T47D (cell line): ENCODE data around the gene ARG1.

Source experiments
- DNase-seq, 2 experiments: peaks; one replicate each; pipeline versions ENCODE4 v3.0.0 to v3.0.0-alpha.2; 2011 to 2012; ENCODE audit warnings: low read depth in 1 of 2, low spot score in 1 of 2
- JUND ChIP-seq: IDR thresholded peaks from 2 replicates; pipeline ENCODE4 v1.6.1; 2012; ENCODE audit warnings: low read depth
- in situ Hi-C: cut with HindIII; loops from 2 replicates; pipeline ENCODE4 v1.10.0; 2016; ENCODE audit warnings: low sequenced_read_pairs, low pct_unique_long_range_greater_than_20kb

Gene ARG1

GRCh38 chr6:131555992-131556391 is 17.0 kb upstream of the ARG1 start:
- in situ Hi-C loops, result no loop called here
- no peak for DNase-seq
- no peak for TF ChIP-seq JUND

- no peak for DNase-seq
- in situ Hi-C loops, result no loop called here
These were observed 14.1 kb upstream of the ARG1 start for GRCh38 chr6:131558922-131559321.

GRCh38 chr6:131561925-131562707 is 10.9 kb upstream of the ARG1 start:
- DNase-seq, result no peak
- in situ Hi-C loops, result no loop called here
- TF ChIP-seq JUND, result no peak

More at GRCh38 chr6:131558922-131559321, 14.1 kb upstream of the ARG1 start:
- TF ChIP-seq JUND, result no peak

DNA sequence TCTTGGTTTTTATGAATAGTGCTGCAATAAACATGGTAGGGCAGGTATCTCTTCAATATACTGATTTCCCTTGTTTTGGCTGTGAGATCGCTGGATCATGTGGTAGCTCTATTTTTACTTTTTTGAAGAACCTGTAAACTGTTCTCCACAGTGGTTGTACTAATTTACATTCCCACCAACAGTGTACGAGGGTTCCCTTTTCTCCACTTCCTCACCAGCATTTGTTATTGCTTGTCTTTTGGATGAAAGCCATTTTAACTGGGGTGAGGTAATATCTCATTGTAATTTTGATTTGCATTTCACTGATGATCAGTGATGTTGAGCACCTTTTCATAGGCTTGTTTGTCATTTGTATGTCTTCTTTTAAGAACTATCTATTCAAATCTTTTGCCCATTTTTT is 8.0 kb upstream of the ARG1 start:
- TF ChIP-seq JUND, result no peak
- no peak for DNase-seq
- in situ Hi-C loops, result no loop called here

DNA sequence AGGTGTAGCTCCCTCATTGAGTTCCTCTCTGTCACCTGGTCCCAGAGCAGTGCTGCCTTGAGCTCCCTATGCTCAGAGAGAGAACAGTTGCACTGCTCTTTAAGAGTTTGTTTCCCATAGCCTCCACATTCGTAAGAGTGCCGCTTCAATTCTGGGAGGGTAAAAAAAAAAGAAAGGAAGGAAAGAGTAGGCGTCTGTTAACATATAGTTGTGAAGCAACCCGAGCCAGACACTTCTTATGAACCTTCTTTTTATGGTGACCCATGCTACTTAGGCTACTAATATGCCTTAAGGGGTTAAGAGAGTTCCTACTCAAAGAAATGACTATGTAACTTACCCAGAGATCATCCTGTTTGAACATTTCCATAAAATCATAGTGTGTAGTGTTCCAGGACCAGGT is 4.3 kb upstream of the ARG1 start:
- no peak for DNase-seq
- TF ChIP-seq JUND, result no peak
- in situ Hi-C loops, result no loop called here

DNA sequence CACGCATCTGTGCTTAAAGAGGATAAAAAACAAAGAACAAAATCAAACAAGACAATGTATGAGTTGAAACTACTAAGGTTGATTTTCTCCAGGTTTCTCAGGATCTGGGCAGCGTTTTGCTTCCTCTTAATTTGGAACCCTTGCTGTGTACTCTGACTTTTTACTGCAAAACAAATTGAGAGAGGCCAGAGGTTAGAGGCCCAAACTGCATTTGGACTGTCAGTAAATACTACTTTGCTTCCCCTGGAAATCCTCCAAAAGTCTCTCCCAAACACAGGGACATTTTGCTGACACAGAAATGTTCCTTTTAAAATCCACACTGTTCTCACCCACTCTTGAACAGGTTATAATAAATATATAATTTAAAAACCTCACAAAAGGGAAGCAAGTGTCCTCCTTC is 1.1 kb downstream of the ARG1 start:
- DNase-seq, result no peak
- in situ Hi-C loops, result no loop called here
- no peak for TF ChIP-seq JUND

DNA sequence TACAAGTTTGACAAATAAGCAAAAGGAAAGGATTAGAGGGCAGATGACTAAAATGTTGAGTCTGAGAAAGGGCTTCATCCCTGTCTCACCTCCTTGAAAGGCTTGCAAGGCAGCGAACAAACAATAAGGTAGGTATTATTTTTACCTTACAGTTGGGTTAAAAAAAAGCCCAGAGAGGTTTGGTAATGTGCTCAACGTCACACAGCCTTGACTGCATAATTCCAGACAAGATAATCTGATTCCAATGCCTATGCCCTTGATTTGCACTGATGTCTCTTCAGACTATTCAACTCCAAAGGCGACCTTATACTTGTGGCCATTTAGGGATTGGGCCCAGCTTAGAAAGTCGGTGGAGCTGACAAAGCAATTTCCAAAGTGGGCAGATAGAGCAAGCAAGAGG is 1.7 kb downstream of the ARG1 start:
- in situ Hi-C loops, result no loop called here
- DNase-seq, result no peak
- TF ChIP-seq JUND, result no peak

GRCh38 chr6:131575834-131576478 is 2.9 kb downstream of the ARG1 start:
- in situ Hi-C loops, result no loop called here
- TF ChIP-seq JUND, result no peak
- no peak for DNase-seq

- TF ChIP-seq JUND, result no peak
- in situ Hi-C loops, result no loop called here
- no peak for DNase-seq
These were observed 8.5 kb downstream of the ARG1 start for GRCh38 chr6:131581523-131581922.

DNA sequence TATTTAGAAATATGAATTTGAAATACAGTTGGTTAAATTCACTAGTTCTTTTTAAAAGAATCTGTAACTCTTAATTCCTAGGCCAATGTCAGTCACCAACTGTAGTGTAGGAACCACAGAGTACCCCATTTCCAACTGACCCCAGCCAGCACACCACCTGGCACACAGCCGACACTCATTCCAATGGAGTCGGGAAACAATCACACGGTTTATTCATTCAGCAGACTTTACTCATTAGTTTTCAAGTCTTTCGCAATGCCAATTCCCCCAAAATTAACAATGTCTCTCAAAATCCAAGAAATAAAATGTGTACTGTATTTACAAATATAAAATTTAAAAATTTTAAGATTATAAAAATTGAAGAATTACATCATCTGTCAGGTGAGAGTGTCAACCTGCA is 13.5 kb downstream of the ARG1 start:
- TF ChIP-seq JUND, result no peak
- in situ Hi-C loops, result no loop called here

GRCh38 chr6:131587909-131588308 is 14.9 kb downstream of the ARG1 start:
- no peak for DNase-seq
- TF ChIP-seq JUND, result no peak
- in situ Hi-C loops, result no loop called here

More for the DNA sequence above, 13.5 kb downstream of the ARG1 start:
- no peak for DNase-seq

DNA sequence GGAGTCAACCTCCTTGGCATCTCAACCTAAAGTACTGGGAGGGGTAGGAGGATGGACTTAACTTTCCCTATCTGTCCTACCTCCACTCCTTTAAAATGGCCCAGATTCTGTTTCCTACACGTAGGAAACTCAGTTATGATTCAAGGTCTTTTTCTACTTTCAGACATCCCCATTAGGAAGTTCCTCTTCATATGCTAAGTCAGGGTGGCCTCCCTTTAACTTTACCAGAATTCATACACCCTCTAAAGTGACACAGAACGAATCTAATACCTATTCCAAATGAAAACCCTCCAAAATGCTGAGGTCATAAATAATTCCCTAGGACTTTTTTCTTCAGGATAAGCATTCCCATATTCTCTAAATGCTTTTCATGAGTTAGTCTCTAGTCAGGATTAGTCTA is 15.6 kb downstream of the ARG1 start:
- in situ Hi-C loops, result no loop called here
- TF ChIP-seq JUND, result no peak
- no peak for DNase-seq

DNA sequence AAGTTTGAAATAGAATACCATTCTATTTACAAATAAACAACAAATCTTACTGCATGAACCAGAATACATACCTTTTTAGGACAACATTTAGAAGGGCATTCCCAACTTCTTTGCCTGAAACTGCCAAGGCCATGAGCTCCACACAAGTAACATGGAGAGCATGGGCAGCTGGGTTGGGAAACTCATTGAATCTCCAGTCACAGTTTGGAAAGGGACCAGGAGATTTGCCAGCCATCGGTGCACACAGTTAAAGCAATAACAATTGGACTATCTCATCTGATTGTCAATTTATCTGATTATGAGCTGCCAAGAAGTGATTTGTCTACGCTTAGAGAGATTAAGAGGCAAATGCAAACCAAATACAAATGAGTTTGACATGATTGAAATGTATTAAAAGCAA is 19.9 kb downstream of the ARG1 start:
- DNase-seq, result no peak
- no peak for TF ChIP-seq JUND
- in situ Hi-C loops, result no loop called here

- in situ Hi-C loops, result no loop called here
- TF ChIP-seq JUND, result no peak
- DNase-seq, result no peak
These were observed 21.0 kb downstream of the ARG1 start for GRCh38 chr6:131594074-131594473.
